ENCODE data around the gene CRY2. TPM values are rescaled to one million over a fixed set of nuclear protein-coding genes. Genes with fewer than 3 reads are reported as not detected.

Gene CRY2
- total and polyA plus RNA-seq, 10 of the 15 experiments (the other 5 are each of a cell fraction or from before 2014, with no cell fraction given) = 1.2 to 14.7 (median 8.1) TPM

- TF ChIP-seq SUPT20H (IDR thresholded peaks at IDR 0.05; ENCODE audit: borderline replicate concordance, control insufficient read depth, low read depth, low read length) = no peak
- TF ChIP-seq ZNF274 (IDR thresholded peaks at IDR 0.05; ENCODE audit: insufficient read depth, insufficient read length) = no peak
- TF ChIP-seq LARP7 (IDR thresholded peaks at IDR 0.05) = no peak
- TF ChIP-seq SMARCA5 (IDR thresholded peaks at IDR 0.05) = peak; percentile 64; the same call in 1 of the 2 replicates
- peak; percentile 46 for TF ChIP-seq RAD21 (IDR thresholded peaks at IDR 0.05; ENCODE audit: insufficient read depth, low read depth, low read length)
- TF ChIP-seq HCFC1 (IDR thresholded peaks at IDR 0.05; ENCODE audit: low read length) = no peak
- TF ChIP-seq SMC3 (IDR thresholded peaks at IDR 0.05; ENCODE audit: borderline replicate concordance, low read length) = 0 out of 2 replicates have a peak, but pooled peaks have one; percentile 10
- no peak for TF ChIP-seq NFIC (IDR thresholded peaks at IDR 0.05; ENCODE audit: low read depth, low read length)
- TF ChIP-seq POU2F2 (IDR thresholded peaks at IDR 0.05; ENCODE audit: borderline replicate concordance, low read depth, low read length) = peak; percentile 79; the same call in 2 of the 3 replicates
- no peak for TF ChIP-seq ZSCAN29 (IDR thresholded peaks at IDR 0.05)
- no peak for TF ChIP-seq BRCA1 (IDR thresholded peaks at IDR 0.05; ENCODE audit: low read depth, low read length)
- peak; percentile 32 to 67 (median 39); a peak in 4 of 6 replicates for TF ChIP-seq CTCF (IDR thresholded peaks at IDR 0.05 in 2 of 3, conservative IDR thresholded peaks at IDR 0.05 in 1 of 3; ENCODE audit: control insufficient read depth in 2 of 3, extremely low read depth in 1 of 3, insufficient read depth in 1 of 3, low read depth in 3 of 3, low read length in 3 of 3)
- TF ChIP-seq SUZ12 (IDR thresholded peaks at IDR 0.05; ENCODE audit: unreplicated experiment) = no peak
- no peak for TF ChIP-seq RBBP5 (conservative IDR thresholded peaks at IDR 0.05)
- no peak for TF ChIP-seq USF2 (IDR thresholded peaks at IDR 0.05; ENCODE audit: borderline replicate concordance, low read depth, low read length)
- Histone ChIP-seq H3K27me3 (replicated peaks in 1 of 2; ENCODE audit: control insufficient read depth in 2 of 2, insufficient read depth in 2 of 2, low read length in 1 of 2) (no peaks in the 10 kb centered on the region), H3K4me2 (ENCODE audit: control insufficient read depth, insufficient read depth) (peak overlapping the region; percentile 66), H2AFZ (ENCODE audit: control insufficient read depth, low read depth, low read length) (no peak overlapping the region), H3K4me3 (peak overlapping the region; percentile 61; the same call in 1 of the 2 replicates), H3K79me2 (ENCODE audit: control insufficient read depth, insufficient read depth, low read length) (peaks cover 12% of the 10 kb centered on the region), H4K20me1 (ENCODE audit: control insufficient read depth, insufficient read depth) (peaks cover 8% of the 10 kb centered on the region), H3K27ac (ENCODE audit: control insufficient read depth, insufficient read depth) (peak overlapping the region; percentile 32; the same call in 1 of the 2 replicates), H3K9ac (ENCODE audit: control insufficient read depth, insufficient read depth, low read length) (peak overlapping the region; percentile 43), H3K9me3 (replicated peaks; ENCODE audit: control insufficient read depth, insufficient read depth, low read length) (no peaks in the 10 kb centered on the region), H3K36me3 (ENCODE audit: control insufficient read depth in 2 of 2, insufficient read depth in 2 of 2, low read length in 1 of 2) (no peaks in the 10 kb centered on the region; a peak in 3 of 4 replicates), H3K4me1 (ENCODE audit: control insufficient read depth, insufficient read depth, low read length) (peaks cover 16% of the 10 kb centered on the region)
- in situ Hi-C loops (cut with MboI) (no loop called here), intact Hi-C loops (cut with micrococcal nuclease; ENCODE audit: unreplicated experiment) (no loop called here)
- ChIA-PET POLR2A (no interaction called here), CTCF (interaction anchor here (1.0 to 3.8 kb wide), 5 partner anchors 11 to 154 kb away, joined by 3 to 25 read pairs (median 13); no protein-coding TSS in a partner anchor), SMC1A (ENCODE audit: uncharacterized antibody, unreplicated experiment) (interaction anchor here (0.9 kb wide), 1 partner anchor 81 kb away, joined by 4 read pairs; no protein-coding TSS in a partner anchor), RAD21 (ENCODE audit: unreplicated experiment) (interaction anchor here (1.5 kb wide), 1 partner anchor 82 kb away, joined by 8 read pairs; no protein-coding TSS in a partner anchor)
- ATAC-seq (peak; percentile 71), FAIRE-seq (peak; percentile 62), DNase-seq (ENCODE audit: low read depth, low spot score) (no peak)
- BruUV-seq (replicated peaks) = no TSS peak
- 0% methylated on average over 1 of the region's 1 CpG for WGBS (ENCODE audit: insufficient coverage, insufficient replicate concordance, low lambda C conversion rate, missing lambda C conversion rate)
These were observed 5.4 kb downstream of the CRY2 start for GRCh38 chr11:45852712-45853101.

Data from GM12878 (cell line).